AG09319 (cell line): Measurements from ENCODE around the gene PICALM.
"Not testable (repeated sequence)": the region's sequence is repeated elsewhere in the genome, so short reads cannot be mapped to it uniquely, and the experiment has no call there.

Experiments used
- DNase-seq: peaks from one replicate; pipeline ENCODE4 v3.0.0-alpha.2; 2010; ENCODE audit warnings: low read depth; ENCODE audit errors: extremely low read depth
- CTCF ChIP-seq: IDR thresholded peaks from 2 replicates; pipeline ENCODE4 v1.5.1; 2011; ENCODE audit warnings: low read depth, mild to moderate bottlenecking, inconsistent platforms, low read length, moderate library complexity

PICALM gene

DNA sequence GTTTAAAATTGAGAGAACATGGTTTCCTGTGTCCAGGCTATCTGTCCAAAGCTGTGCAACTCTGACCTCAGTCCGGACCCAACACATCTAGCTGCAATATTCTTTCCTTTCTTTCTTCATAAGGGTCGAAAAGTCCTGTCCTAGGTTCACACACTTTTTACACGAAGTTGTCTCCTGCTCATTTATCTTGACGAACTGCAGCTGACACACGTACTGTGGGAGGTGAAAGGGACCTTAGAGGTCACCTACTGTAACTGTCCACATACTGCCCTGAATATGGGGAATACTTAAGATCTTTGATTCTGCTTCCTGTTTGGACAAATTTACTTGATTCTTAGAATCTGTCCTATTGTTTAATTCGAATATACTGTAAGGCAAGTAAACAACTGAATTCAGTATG lies 107.8 kb downstream of the PICALM start:
- DNase-seq = no peak
- TF ChIP-seq CTCF = no peak

- no peak for TF ChIP-seq CTCF
- DNase-seq = no peak
These were observed 108.2 kb downstream of the PICALM start for GRCh38 chr11:85960678-85961077.

DNA sequence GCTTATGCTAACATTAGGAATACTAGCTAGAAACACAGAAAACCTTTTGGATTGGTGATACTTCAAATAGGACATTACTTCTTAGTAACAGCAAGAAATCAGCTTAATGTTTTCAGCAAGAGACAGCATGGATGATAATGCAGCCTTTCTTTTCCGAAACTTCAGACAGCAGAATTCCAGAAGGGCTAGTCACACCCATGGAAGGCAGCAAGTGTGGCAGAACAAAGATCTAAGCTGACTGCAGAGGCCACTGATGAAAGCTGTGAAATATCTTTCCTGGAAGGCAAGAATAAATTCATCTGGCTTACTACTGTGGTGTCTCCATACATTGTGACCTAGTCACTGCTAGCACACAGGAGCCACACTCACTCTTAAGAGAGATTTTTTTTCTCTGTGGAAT lies 113.4 kb downstream of the PICALM start:
- TF ChIP-seq CTCF = no peak
- DNase-seq = no peak

- no peak for TF ChIP-seq CTCF
- no peak for DNase-seq
These were observed 115.3 kb downstream of the PICALM start for GRCh38 chr11:85953491-85954143.

DNA sequence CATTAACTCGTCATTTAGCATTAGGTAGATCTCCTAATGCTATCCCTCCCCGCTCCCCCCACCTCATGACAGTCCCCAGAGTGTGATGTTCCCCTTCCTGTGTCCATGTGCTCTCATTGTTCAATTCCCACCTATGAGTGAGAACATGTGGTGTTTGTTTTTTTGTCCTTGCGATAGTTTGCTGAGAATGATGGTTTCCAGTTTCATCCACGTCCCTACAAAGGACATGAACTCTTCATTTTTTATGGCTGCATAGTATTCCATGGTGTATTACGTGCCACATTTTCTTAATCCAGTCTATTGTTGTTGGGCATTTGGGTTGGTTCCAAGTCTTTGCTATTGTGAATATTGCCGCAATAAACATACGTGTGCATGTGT lies 116.8 kb downstream of the PICALM start:
- DNase-seq = not testable (repeated sequence)

- no peak for DNase-seq
- no peak for TF ChIP-seq CTCF
These were observed 117.3 kb downstream of the PICALM start for GRCh38 chr11:85951428-85952107.

DNA sequence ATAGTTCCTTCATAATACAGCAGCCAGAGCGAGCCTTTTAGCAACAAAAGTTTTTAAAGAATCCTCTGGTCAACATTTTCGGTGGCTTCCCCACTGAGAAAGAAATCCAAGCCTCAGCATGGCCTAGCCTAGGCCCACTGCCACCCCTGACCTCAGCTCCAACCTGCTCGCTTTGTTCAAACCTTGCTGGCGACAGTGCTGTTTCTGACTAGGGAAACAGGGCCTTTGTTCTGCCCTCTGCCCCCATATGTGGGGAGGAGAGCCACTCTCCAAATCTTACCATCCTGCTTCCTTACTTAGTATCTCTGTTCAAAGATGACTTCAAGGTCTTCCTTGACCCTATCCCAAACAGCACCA lies 117.9 kb downstream of the PICALM start:
- DNase-seq = no peak
- TF ChIP-seq CTCF = no peak

DNA sequence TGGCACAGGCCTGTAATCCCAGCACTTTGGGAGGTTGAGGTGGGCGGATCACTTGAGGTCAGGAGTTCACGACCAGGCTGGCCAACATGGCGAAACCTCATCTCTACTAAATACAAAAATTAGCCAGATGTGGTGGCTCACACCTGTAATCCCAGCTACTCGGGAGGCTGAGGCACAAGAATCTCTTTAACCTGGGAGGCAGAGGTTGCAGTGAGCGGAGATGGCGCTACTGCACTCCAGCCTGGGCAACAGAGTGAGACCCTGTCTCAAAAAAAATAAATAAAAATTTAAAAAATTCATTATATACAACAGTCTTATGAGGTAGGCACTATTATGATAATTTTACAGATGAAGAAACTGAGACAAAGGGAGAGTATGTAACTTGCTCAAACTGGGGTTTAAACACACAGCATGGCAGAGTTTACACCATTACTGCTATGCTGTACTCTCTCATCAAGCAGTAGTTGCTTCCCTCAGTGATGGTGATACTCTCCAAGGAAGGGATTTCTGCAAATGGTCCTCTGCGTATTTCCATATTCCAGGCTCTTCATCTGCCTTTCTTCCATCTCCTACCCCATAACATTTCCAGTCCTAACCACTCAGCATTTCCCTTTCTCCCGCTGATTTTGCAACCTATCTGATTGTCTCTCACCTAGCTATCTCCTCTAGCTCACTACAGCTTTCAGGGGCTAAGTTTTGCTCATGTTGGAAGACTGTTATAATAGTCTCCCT lies 118.4 kb downstream of the PICALM start:
- no peak for DNase-seq
- no peak for TF ChIP-seq CTCF
